GM06990 (cell line): ENCODE data around the gene SLC7A8.

Experiments used
- DNase-seq: peaks from one replicate; pipeline ENCODE4 v3.0.0-alpha.2; 2011; ENCODE audit not compliant: insufficient read length; ENCODE audit errors: extremely low read depth
- H3K27me3 ChIP-seq: replicated peaks from 2 replicates; pipeline ENCODE4 v1.6.0; 2011; ENCODE audit warnings: low read length; ENCODE audit not compliant: control insufficient read depth, insufficient read depth
- H3K36me3 ChIP-seq: 2 replicates; pipeline ENCODE4 v1.5.1; 2011; ENCODE audit warnings: low read length; ENCODE audit not compliant: control insufficient read depth, insufficient read depth
- H3K4me3 ChIP-seq: replicated peaks from 2 replicates; pipeline ENCODE4 v1.5.1; 2011; ENCODE audit warnings: low read depth, mild to moderate bottlenecking, control low read depth, low read length
- TF ChIP-seq, protein P1 (sequence below): IDR thresholded peaks from 2 replicates; pipeline ENCODE4 v1.5.1; 2011; ENCODE audit warnings: low read length, control low read depth, mild to moderate bottlenecking, inconsistent platforms; ENCODE audit not compliant: insufficient read depth, poor library complexity, severe bottlenecking

Gene SLC7A8

DNA sequence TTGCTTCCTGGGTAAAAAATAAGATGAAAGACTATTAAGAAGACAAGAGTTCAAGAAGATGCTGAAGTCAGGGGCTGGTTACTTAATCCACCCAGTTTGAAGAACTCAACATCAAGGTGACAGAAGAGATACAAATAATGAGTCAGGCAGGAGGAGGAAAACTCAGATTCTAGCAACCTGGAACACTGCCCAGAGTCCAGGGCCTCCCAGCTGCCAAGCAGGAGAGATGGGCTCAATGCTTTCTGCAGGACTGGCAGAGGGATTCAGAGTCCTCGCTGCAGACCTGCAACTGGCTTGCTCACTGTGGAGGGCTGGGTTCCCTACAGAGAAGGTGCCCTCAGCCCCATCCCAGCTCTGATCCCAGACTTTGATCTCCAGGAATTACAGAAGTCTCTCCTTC, 35.8 kb downstream of the SLC7A8 start:
- H3K36me3 ChIP-seq, result no peaks in the 10 kb centered on the region
- no peak overlapping the region for H3K4me3 ChIP-seq
- TF ChIP-seq, protein P1, sequence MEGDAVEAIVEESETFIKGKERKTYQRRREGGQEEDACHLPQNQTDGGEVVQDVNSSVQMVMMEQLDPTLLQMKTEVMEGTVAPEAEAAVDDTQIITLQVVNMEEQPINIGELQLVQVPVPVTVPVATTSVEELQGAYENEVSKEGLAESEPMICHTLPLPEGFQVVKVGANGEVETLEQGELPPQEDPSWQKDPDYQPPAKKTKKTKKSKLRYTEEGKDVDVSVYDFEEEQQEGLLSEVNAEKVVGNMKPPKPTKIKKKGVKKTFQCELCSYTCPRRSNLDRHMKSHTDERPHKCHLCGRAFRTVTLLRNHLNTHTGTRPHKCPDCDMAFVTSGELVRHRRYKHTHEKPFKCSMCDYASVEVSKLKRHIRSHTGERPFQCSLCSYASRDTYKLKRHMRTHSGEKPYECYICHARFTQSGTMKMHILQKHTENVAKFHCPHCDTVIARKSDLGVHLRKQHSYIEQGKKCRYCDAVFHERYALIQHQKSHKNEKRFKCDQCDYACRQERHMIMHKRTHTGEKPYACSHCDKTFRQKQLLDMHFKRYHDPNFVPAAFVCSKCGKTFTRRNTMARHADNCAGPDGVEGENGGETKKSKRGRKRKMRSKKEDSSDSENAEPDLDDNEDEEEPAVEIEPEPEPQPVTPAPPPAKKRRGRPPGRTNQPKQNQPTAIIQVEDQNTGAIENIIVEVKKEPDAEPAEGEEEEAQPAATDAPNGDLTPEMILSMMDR, result no peak
- peaks cover 3% of the 10 kb centered on the region for H3K27me3 ChIP-seq
- no peak for DNase-seq

DNA sequence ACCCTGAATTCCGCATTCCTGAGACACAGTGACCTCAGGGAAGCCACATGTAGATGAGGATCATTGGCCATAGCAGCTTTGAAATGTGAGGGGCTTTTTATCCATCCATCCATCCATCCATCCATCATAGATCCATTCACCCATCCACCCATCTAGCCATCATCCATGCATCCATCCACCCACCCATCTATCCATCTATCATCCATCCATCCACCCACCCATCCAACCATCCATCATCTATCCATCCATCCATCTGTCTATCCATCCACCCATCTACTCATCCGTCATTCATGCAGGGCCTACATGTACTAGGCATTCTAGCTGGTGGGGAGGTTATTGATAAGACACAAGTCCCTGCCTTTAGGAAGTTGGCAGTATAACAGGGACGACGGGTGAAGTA, 36.5 kb downstream of the SLC7A8 start:
- DNase-seq, result no peak
- TF ChIP-seq, protein P1, result no peak
- H3K4me3 ChIP-seq, result no peak overlapping the region
- H3K36me3 ChIP-seq, result no peaks in the 10 kb centered on the region
- H3K27me3 ChIP-seq, result peaks cover 3% of the 10 kb centered on the region

DNA sequence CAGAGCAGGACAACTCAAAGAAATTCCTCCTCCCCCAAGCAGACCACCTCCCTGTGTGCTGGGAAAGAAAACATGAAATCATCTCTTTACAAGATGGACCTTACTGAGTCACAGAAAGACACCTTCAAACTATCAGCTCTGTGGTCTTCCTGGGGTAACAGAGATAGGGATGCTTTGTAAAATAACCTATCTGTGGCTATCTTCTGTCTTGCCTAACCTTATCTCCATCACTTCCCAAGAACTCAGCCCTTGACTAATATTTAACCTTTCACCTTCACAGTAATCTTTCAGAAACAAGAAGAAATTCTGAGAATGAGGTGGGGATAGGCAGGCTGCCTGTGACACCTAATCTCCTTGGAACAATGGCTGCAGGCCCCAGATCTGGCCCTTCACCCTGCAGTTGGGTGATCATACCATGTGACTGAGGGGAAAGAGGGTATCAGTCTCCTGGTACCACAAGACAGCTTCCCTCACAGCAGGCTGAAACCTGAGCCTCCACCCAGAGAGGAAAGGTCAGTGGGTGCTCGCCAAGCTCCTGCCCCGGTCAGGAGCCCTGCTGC, 37.0 kb downstream of the SLC7A8 start:
- no peak overlapping the region for H3K4me3 ChIP-seq
- H3K36me3 ChIP-seq, result no peaks in the 10 kb centered on the region
- DNase-seq, result no peak
- H3K27me3 ChIP-seq, result peaks cover 3% of the 10 kb centered on the region
- TF ChIP-seq, protein P1, result no peak

DNA sequence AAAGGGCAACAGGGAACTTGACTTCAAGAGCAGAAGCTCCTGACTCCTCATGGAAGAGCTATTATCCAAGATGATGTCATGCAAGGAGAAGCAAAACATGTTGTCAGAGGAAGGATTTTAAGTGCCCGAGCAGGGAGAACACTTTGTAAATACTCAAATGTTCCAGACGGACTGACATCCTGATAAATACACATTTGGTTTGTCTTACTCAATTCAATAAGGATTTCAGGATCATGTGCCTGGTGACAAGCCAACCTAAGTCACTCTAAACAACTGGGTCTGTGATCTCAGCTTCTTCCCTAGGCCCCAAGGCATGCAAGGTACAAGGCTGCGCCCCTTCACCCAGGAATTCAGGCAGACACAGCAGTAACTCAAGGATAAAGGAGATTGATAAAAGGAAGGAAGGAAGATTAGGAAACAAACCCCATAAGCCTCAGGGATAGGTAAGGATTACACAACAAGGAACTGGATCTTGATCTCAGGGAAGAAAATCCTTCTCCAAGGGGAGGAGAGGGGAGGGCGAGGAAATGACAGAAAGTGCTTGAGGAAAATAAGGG, 37.6 kb downstream of the SLC7A8 start:
- TF ChIP-seq, protein P1, result no peak
- Histone ChIP-seq H3K4me3 (no peak overlapping the region), H3K36me3 (no peaks in the 10 kb centered on the region), H3K27me3 (peaks cover 3% of the 10 kb centered on the region)
- no peak for DNase-seq

DNA sequence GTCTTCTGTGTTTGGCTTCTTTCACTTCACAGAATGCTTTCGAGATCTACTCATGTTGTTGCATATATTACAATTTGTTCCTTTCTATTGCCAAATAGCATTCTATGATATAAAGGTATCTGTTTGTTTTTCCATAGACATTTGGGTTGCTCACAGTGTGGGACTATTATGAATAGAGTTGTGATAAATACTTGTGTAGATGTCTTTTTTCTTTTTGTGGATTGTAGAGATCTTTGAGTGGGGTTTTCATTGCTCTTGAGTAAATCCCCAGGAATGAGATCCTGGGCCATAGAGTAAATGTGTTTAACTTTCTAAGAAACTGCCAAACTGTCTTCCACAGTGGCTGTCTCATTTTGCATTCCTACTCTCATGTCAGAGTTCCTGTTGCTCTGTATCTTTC, 39.5 kb downstream of the SLC7A8 start:
- H3K4me3 ChIP-seq, result no peak overlapping the region
- peaks cover 5% of the 10 kb centered on the region; the same call in 1 of the 2 replicates for H3K27me3 ChIP-seq
- no peak for DNase-seq
- no peaks in the 10 kb centered on the region for H3K36me3 ChIP-seq
- TF ChIP-seq, protein P1, result no peak
